SK-N-SH treated with all-trans-retinoic acid at 6 μM for 48 hours (cell line): ENCODE results near the gene LAGE3.

ENCODE experiments used
- CSDC2 ChIP-seq: fragments of 250-450 bp; sonication (Bioruptor Pico); IDR thresholded peaks from 2 replicates; pipeline ENCODE4 v1.5.0; 2020; ENCODE audit warnings: mild to moderate bottlenecking, moderate library complexity
- OSR1 ChIP-seq: fragments of 250-450 bp; sonication (Bioruptor Pico); IDR thresholded peaks from 2 replicates; pipeline ENCODE4 v1.8.0; 2022; ENCODE audit warnings: moderate library complexity, mild to moderate bottlenecking, inconsistent platforms
- ZNF565 ChIP-seq: fragments of 450-650 bp; formaldehyde crosslinking; conservative IDR thresholded peaks from 2 replicates; pipeline ENCODE4 v1.5.0; 2020; ENCODE audit warnings: low read depth, mild to moderate bottlenecking, moderate library complexity
- TF ChIP-seq, protein P1 (sequence below): fragments of 250-450 bp; sonication (Bioruptor Pico); IDR thresholded peaks from 2 replicates; pipeline ENCODE4 v1.5.1; 2020; ENCODE audit warnings: low read depth, mild to moderate bottlenecking, moderate library complexity
- TF ChIP-seq, protein P2 (sequence below): fragments of 250-450 bp; sonication (Bioruptor Pico); IDR thresholded peaks from 2 replicates; pipeline ENCODE4 v1.8.0; 2020; ENCODE audit warnings: mild to moderate bottlenecking, moderate library complexity, borderline replicate concordance

DNA sequence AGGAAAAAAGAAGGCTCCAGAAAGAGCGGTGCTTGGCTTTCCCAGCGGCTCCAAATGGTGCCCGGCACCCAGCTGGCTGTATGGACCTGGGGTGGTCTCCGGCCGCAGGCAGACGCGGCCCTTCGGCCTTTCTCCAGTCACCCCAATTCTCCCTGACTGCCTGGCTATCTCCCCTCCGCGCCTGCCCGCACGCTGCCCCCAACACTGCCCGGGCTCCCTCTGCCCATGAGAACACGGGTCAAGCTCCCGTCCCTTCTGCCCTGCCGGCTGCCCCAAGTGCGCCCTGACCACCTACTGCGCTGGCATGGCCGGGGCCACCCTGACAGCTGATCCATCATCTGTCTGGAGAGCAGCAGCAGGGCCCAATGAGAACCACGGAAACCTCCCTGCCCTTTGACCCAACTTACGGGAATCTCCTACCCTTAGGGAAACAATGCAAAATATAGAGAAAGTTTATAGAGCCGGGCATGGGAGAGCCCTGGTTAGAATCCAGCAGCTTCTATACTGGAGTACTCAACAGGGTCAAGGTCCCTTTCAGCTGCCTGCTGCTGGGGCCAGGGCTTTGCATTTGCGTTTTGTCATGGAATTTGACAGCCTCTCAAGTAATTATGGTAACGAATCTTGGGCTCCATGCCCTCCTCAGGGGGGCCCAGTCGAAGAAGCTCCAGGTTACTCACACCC is 38.2 kb upstream of the LAGE3 start:
- TF ChIP-seq ZNF565 (CRISPR knock-in tag) (no peak), OSR1 (no peak), CSDC2 (CRISPR knock-in tag) (no peak)
- TF ChIP-seq, protein P1, sequence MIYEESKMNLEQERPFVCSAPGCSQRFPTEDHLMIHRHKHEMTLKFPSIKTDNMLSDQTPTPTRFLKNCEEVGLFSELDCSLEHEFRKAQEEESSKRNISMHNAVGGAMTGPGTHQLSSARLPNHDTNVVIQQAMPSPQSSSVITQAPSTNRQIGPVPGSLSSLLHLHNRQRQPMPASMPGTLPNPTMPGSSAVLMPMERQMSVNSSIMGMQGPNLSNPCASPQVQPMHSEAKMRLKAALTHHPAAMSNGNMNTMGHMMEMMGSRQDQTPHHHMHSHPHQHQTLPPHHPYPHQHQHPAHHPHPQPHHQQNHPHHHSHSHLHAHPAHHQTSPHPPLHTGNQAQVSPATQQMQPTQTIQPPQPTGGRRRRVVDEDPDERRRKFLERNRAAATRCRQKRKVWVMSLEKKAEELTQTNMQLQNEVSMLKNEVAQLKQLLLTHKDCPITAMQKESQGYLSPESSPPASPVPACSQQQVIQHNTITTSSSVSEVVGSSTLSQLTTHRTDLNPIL (CRISPR knock-in tag): no peak
- TF ChIP-seq, protein P2, sequence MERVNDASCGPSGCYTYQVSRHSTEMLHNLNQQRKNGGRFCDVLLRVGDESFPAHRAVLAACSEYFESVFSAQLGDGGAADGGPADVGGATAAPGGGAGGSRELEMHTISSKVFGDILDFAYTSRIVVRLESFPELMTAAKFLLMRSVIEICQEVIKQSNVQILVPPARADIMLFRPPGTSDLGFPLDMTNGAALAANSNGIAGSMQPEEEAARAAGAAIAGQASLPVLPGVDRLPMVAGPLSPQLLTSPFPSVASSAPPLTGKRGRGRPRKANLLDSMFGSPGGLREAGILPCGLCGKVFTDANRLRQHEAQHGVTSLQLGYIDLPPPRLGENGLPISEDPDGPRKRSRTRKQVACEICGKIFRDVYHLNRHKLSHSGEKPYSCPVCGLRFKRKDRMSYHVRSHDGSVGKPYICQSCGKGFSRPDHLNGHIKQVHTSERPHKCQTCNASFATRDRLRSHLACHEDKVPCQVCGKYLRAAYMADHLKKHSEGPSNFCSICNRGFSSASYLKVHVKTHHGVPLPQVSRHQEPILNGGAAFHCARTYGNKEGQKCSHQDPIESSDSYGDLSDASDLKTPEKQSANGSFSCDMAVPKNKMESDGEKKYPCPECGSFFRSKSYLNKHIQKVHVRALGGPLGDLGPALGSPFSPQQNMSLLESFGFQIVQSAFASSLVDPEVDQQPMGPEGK (CRISPR knock-in tag): no peak
